Fibroblast of the conjunctiva (primary cell): ENCODE measurements around the gene CNTN4.
"Not testable (repeated sequence)": the region's sequence is repeated elsewhere in the genome, so short reads cannot be mapped to it uniquely, and the experiment has no call there.

Experiments
- DNase-seq: peaks from one replicate; pipeline ENCODE4 v3.0.0-alpha.2; 2010; ENCODE audit warnings: low read depth

CNTN4 gene

DNA sequence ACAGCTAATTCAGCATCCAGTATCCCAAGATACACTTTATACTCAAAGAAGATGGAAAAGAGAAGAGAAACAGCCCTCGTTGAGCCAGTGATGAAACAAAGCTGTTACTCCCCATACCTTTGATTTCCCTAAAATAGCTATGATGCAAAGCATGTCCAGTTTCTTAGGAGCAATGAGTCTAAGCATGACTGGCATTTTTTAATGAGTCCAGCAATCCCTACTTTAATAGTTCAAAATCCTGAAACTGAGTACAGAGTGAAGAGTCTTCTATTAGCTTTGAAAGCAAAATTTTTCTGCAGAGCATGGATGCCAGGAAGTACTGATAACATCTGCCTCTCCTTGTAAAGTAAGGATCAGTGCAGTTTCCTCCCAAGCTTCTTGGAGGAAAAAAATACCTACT, 708.8 kb downstream of the CNTN4 start:
- no peak for DNase-seq

DNA sequence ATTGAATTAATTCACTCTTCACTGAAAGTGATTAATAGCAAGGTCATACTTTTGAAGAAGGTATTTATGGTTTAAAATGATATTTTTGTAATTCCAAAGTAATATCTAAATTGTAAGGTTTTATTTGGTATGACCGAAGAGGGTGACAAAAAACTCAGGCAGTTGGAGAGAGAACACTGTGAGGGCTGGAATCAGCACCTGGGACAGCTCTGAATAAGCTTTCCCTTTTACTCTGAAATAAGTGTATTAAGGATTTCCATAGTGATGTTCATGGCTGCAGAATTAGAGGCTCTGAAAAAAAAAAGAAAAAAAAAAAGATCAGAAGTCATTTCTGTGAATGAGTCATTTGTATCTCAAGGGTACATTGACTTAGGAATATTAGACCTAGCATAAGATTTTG, 712.1 kb downstream of the CNTN4 start:
- DNase-seq: no peak

DNA sequence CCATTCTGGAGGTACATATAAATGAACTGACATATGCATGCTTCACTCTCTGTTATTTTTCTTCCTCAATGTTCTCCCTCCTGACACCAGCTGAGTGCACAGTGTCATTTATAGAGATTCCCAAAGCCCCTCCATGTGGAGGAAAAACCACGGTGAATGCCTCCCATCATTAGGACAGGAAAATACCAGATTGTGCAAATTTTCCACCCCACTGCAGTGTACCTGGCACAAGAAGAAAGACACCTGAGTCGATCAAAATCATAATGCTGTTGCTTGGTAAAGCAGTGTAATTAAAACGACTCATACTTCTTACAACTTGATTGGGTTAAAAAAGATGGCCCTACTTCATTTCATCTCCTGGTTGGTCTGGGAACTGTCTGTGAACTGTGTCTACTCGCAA, 720.9 kb downstream of the CNTN4 start:
- no peak for DNase-seq

DNA sequence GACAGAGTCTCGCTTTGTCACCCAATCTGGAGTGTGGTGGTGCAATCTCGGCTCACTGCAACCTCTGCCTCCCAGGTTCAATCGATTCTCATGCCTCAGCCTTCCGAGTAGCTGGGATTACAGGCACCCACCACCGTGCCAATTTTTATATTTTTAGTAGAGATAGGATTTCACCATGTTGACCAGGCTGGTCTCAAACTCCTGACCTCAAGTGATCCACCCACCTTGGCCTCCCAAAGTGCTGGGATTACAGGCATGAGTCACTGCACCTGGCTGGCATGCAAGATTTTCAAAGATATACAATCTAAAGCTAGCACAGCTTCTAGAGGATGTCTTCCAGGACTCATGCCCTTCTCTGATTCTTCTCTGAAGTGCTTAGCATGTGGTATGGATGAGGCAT, 722.3 kb downstream of the CNTN4 start:
- DNase-seq: not testable (repeated sequence)

DNA sequence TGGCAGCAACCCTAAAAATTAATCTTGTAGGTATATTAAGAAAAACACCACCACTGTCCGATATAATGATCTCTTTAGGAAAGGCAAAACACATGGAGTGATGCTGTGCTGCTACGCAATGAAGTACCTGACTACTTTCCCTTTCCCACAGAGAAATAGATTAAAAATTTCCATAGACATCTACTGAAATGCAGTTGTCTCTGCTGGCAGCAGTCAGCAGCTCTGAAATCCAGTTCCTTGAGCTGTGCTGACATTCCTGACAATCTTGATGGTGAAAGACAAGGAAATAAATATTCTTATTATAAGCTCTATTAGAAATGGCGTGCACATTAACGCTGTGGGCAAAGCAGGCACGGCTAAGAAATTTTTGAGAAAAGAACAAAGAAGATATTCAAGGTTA, 723.9 kb downstream of the CNTN4 start:
- DNase-seq: no peak

DNA sequence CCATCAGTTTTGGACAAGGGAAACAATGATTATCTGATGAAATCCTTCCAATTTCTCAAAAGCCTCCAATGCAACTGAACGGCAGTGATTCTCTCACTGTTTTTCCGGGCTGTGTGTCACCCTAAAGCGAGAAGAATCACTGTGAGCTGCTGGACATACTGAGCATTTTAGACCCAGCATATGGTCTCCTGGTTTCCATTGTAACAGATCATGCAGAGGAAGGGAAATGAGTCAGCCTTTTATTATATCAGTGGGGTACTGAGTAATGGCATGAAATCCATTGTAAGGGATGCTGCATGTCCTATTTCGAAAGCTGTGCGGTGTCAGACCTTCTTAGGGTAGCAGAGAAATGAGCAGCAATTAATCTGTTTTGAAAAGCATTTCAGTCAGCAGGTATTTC, 724.4 kb downstream of the CNTN4 start:
- peak; percentile 1 for DNase-seq

DNA sequence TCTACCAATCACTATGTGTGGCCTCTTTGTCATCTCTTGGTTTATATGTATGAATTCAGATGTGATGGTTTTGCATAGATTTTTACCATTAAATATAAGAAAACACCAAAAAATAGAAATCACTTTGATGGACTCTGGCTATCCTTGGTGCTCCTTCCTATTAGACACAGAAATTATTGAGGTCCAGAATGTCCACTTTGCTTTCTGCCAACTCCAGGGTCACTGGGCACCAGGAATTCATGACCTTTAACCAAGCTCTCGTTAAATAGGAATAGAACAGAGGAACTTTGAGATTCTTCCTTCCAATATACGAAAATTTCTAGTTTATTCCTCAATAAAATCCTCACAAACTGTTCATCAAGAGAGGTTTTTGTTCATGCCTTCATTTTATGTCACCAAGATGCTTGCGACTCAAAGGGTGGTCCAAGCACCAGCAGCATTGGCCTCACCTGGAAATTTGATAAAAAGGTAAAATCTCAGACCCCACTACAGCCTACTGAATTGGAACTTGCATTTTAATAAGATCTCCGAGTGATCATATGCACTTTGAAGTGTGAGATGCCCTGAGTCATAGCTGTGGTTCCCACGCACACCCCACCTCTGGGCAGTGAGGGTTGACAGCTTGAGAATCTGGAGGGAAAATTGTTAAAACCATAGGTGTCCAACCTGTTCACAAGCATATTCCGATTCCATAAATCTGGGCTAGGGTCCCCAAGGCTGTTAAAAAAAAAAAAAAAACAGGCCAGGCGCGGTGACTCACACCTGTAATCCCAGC, 725.0 kb downstream of the CNTN4 start:
- no peak for DNase-seq

DNA sequence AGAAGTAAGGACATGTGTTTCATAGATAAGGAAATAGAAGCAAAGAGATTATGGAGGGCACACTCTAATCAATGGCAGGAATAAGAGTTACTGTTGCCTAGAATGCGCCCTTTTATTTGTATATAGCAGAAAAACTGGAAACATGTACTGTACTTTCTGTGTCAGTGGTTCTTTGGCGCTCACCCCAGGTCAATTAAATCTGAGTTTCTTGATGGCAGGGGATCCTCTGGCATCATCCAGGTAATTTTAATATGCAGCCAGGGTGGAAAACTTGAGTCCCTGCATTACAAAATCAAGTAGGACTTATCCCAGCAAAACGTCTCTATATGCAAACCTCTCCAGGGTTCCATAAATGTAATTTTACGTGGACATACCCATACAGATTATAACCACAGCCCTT, 727.4 kb downstream of the CNTN4 start:
- no peak for DNase-seq

DNA sequence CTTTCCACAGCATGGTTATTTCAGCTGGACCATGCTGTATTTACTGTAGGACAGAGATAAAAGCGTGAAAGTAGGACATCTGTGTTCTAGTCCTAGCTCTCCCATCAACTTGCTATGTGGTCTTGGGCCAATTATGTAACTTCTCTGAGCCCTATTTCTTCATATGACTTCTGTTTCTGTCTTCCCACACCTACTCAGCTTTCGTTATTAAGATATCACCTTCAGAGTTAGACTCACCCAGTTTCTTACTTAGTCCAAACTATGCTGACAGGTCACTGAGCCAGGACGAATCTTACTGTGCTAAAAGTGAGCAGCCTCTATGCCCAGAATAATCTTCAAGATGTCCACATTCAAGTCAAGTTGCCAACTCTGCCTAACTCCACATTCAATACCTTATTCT, 727.8 kb downstream of the CNTN4 start:
- DNase-seq: no peak

DNA sequence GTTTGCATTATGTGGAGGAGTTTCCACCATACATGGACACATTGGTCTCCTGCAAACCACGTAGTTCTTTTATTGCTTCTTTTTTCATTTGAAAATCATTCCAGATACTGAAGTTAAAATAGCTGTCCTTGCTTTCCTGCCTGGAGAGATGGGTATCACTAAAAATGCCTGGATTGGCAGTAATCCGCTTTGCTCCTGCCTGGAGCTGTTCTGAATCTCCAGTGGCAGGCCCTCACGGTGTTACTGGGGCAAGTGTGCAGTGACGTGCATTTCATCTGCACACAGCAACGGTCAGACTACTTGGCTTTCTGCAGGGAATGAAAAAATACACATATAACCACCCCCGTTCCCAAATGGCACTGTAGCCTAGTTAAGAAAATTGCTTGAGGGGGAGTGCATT, 738.6 kb downstream of the CNTN4 start:
- DNase-seq: no peak

DNA sequence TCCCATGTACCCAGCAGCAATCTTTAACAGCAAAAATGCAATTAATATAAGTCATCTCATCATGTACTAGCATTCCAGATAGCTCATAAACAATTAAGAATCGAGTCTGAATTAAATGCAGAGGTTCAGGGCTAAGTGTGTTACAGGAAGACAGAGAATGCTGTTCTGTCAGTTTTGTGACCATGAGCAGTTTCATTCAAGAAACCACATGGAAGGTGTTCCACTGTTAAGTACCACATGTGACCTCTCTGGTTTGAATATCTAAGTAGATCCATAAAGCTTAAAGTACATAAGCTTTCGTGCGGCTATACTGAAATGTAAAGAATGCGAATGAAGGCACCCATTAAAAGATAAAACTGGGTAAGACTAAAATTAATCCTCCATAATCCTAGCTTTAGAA, 739.2 kb downstream of the CNTN4 start:
- DNase-seq: no peak

DNA sequence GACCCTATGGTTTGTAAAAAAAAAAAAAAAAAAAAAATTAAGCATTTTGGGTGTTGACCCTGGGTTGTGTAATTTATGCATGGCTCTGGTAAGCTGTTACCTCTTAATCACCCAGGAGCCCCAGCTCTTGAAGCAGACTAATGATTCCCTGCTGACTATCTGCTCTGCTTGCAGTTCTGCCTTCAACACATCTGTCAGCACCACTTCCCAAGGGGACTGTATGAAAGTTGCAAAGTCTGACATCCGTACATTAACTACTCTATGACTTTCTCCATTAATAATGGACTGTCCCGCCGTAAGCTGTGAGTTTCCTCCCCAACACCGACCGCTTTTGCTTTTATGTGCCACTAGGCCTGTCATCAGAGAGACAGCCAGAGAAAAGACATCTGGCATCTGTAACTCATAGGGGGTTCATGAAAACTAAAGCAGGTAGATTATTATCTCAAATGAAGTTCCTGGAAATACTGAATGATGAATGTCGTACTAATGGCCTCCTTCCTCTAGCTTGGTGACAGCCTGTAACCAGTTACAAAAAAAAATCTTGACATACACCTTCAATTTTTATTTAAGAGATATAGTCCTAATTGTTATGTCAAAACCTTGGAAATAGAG, 740.0 kb downstream of the CNTN4 start:
- no peak for DNase-seq

DNA sequence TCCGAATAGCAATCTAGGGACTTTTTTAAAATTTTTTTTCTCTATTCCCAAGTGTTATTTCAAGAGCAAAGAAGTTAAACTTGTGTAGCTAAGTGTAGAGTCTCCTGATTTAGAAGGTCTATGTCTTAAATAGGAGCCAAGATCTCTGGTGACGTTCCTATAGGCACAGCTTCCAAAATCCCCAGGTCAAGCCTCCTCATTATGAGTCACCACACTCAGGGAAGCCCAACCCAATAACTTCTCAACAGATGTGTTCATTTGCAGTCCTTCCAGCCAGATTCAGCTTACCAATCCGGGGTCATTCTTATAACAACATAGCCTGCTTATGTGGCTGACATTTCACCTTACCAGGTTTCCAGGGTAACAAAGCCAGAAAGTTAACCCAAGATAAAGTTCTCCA, 741.2 kb downstream of the CNTN4 start:
- DNase-seq: peak; percentile 35

DNA sequence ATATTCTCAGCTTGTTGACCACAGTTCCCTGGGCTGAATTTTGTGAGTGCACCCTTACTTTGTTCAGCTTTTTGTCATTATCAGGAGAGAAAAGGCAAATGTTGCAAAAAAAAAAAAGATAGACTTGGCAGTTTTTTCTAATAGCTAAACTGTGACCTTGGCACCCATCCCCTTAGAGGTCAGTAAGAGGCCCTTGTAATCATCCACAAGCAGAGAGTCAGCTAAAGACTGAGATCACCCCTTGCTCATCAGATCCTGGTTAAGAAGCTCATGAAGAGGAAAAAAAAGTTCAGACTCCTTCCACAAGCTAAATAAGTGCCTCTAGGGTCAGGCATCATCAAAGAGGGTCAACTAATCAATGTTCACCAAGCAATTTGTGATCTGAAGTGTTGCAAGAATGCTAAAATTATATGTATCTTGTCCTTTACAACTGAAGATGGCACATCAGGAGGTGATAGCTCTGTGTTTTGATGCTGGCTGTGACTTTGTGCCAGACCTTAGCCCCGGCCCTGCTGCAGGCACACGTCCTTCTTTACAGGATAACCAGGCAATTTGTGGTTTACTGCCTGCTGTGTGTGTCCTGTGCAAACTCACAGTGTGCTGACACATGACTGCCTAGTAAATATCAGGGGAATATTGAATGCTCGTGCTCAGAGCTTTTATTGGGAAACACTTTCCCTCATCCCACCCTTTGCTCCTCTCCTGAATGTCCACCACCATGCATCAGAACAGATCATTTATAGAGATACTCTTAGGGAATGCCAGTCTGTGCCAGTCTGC, 748.6 kb downstream of the CNTN4 start:
- DNase-seq: no peak

DNA sequence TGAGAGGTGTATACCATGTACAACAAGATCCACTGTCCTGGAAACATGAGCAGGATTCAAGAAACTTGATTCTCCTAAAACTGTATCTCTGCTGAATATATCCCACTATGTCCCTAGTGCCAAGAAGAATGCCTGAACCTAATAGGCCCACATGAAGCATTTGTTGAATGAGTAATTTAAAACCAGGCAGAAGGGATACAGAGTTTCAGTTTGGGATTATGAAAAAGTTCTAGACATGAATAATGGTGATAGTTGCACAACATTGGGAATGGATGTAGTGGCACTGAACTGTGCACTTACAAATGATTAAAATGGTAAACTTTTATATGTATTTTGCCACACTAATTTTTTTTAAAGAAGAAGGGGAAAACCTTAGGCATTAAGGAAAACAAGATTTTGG, 750.4 kb downstream of the CNTN4 start:
- DNase-seq: no peak

DNA sequence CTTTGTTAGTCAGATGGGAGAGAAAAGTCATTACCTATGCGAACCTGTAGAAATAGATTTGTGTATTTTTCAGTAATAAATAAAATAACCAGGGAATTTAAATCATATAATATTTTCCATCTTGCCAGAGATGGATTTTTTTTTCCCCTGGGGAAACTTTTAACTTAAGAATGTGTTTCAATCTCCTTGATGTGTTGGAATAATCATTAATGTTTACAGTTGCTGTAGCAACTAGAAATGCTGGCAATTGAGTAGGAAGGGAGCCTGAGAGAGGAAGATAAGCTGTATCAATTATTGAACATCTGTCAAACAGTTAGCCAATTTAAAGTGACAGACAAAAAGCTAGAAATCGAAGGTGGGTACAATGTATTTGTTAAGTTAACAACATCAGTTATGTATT, 752.0 kb downstream of the CNTN4 start:
- DNase-seq: no peak

DNA sequence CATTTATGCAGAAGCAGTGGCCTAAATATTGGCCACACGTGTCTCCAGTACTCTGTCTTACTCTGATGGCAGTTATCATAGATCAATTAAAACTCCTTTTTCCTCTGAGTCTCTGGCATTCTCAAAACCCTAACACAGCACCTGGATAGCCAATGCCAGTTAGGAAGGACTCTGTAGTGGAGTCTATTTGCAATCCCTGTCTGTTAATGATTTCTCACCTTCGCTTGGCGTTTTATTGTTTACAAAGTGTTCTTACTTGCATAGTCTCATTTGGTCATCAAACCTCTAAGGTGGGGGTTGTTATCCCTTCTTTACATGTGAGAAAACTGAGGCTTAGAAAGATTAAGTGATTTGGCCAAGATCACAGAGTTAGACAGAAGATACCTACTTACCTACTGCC, 752.7 kb downstream of the CNTN4 start:
- DNase-seq: no peak

DNA sequence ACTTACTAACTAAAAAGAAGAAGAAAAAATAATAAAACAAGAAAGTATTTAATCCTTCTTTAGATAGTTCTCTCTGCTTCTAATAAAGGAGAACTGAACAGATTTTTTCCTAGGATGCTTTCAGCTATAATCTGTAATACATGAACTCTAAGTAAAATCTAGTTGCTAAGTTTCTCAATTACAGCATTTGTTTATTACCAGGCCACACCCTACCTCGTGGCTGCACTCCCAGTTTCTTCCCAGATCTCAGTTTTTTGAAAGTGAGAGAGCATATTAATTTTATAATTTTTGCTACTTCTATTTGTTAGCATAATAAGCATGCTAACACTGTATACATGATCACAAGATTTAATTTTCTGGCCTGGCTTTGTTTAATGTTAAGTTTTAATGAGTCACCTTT, 753.2 kb downstream of the CNTN4 start:
- no peak for DNase-seq

DNA sequence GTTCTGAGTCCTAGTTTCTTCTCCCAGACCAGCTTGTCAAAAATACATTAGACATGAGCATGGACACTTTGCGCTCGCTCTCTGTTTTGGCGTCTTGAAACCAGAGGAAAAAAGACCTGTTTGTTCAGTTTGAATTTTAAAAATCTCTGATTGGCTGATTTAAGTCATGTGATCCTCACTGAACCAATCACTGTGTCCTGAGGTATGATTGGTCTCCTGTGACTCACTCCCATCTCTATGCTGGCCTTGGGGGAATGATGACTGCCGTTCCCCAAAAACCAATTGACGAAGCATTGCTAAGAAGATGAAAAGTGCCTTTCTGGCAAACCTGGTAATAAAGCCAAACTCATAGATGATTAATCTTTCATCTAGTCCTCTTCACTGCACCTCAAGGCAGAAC, 755.0 kb downstream of the CNTN4 start:
- no peak for DNase-seq

DNA sequence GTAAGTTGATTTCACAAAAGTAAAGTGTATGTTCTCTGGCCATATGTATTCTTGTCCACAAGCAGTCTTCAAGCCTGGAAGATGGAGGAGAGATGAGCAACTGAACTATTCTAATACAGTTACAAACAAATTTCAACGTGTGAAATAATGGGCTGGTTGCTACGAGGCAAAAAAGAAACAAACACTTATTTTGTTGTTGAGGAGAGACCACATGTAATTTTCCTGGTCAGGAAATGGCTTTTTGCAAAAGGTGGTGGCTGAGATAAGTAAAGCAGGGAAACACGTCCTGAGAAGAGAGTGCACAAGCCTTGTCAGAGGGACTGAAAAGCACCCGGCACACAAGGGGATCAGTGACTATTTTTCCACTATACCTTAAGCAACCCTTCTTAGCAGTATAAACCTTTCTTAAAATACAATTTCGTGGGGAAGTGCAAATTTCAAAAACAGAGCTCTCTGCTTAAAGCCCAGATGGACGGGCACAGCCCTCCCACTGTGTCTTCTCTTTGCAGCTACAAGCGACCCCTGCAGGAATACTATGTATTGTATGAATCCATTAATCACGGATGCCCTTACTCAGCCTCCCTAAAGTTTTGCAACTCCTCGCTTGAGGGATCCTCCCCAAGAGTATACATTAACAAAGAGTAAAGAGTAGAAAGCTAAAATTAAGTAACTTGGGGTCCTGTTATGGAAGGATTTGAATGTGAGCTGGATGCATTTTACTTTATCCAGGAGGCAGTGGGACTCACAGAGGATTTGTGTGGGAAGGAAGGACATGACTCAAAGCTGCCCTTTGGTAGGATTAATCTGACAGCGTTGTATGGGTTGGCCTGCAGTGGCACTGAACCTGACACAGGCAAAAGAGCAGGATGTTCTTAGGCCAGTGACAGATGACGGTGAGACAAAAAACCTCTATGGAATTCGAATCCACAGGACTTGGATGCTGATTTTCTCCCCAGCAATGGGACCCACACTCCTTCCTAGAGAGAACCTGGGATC, 757.8 kb downstream of the CNTN4 start:
- DNase-seq: no peak

DNA sequence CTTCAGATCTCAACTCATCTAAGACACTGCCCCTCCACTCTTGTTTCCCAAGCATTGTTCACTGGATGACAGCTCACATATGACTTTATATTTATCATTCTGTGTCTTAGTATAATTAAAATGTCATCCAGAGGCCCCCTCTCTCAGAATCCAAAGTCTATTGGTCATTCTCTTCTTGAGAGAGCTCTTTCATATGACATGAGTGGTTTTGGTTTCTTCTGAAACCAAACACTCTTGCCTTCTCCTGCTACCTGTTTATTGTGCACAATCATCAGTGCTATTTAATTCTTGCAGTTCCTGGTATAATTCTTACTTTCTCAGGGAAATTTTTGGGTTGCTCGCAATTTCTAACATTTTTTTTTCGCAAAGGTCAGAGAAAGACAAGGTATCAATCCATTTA, 762.0 kb downstream of the CNTN4 start:
- DNase-seq: no peak

DNA sequence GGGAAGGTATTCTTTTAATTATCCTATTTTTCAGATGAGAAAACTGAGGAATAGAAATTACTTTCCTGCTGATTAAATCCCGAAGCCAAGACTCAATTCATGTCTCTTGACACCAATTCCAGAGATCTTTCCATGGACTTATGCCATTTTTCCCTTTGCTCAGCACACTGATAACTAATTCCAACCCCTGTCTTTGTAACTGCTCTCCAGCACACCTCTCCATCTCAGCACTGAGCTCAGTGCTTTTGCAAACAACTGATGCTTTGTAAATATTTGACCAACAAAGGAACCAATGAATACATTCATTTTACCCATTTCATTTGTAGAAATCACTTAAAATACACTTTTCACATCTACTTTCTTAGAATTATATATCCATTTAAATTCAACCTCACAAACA, 762.5 kb downstream of the CNTN4 start:
- no peak for DNase-seq
